Measurements from ENCODE around the gene ADARB2.
A peak's percentile ranks its signal among the peaks of the same experiment; 100 is the strongest.

The ADARB2 gene

DNA sequence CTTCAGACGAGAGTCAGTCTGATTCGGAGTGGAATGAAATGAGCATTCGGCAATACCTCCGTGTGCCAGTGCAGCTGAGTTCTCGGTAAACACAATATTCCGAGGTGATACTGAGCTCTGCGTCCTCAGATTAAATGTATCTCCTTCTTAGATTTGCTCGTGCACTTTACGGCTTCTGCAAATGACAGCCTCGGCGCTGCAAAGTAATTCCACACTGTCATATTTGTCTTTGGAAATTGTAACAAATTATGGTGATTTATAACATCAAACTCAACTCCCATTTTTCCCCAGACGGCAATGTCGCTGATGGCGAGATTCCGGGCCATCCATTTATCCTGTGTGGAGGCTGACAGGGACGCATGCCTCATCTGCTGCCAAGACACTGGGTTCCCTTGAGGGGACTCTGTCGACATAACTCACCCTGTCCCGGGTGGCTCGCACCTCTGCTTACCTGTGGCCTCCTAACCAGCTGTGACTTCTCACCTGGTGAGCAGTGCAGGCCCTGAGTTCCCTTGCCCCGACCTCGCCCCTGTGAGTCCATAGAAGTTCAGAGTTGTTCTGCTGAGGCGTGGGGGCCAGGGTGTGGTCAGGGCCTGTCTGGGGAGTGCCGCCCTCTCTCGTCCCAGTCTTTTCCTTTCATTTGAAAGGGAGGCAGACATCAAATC lies 201.9 kb downstream of the ADARB2 start:
- peak; percentile 37; the same call in 1 of the 2 replicates for TF ChIP-seq POLR2AphosphoS5 (IDR thresholded peaks at IDR 0.05; ENCODE audit: low read depth, low read length)
- no peak for TF ChIP-seq FOXP2 (optimal IDR thresholded peaks at IDR 0.05; ENCODE audit: borderline replicate concordance, extremely low read depth, extremely low read length, insufficient read depth)

GRCh38 chr10:1534820-1535219 lies 202.5 kb downstream of the ADARB2 start:
- no peak for TF ChIP-seq POLR2AphosphoS5 (IDR thresholded peaks at IDR 0.05; ENCODE audit: low read depth, low read length)
- TF ChIP-seq TAF1 (IDR thresholded peaks at IDR 0.05; ENCODE audit: borderline replicate concordance, insufficient read depth, low read length): no peak
- TF ChIP-seq SIN3A (IDR thresholded peaks at IDR 0.05; ENCODE audit: borderline replicate concordance, insufficient read depth, low read length): no peak
- TF ChIP-seq, protein P1, sequence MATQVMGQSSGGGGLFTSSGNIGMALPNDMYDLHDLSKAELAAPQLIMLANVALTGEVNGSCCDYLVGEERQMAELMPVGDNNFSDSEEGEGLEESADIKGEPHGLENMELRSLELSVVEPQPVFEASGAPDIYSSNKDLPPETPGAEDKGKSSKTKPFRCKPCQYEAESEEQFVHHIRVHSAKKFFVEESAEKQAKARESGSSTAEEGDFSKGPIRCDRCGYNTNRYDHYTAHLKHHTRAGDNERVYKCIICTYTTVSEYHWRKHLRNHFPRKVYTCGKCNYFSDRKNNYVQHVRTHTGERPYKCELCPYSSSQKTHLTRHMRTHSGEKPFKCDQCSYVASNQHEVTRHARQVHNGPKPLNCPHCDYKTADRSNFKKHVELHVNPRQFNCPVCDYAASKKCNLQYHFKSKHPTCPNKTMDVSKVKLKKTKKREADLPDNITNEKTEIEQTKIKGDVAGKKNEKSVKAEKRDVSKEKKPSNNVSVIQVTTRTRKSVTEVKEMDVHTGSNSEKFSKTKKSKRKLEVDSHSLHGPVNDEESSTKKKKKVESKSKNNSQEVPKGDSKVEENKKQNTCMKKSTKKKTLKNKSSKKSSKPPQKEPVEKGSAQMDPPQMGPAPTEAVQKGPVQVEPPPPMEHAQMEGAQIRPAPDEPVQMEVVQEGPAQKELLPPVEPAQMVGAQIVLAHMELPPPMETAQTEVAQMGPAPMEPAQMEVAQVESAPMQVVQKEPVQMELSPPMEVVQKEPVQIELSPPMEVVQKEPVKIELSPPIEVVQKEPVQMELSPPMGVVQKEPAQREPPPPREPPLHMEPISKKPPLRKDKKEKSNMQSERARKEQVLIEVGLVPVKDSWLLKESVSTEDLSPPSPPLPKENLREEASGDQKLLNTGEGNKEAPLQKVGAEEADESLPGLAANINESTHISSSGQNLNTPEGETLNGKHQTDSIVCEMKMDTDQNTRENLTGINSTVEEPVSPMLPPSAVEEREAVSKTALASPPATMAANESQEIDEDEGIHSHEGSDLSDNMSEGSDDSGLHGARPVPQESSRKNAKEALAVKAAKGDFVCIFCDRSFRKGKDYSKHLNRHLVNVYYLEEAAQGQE (IDR thresholded peaks at IDR 0.05; ENCODE audit: insufficient read depth in 1 of 2, low read depth in 2 of 2, low read length in 2 of 2): no peak
- no peak for TF ChIP-seq FOXP2 (optimal IDR thresholded peaks at IDR 0.05; ENCODE audit: borderline replicate concordance, extremely low read depth, extremely low read length, insufficient read depth)

DNA sequence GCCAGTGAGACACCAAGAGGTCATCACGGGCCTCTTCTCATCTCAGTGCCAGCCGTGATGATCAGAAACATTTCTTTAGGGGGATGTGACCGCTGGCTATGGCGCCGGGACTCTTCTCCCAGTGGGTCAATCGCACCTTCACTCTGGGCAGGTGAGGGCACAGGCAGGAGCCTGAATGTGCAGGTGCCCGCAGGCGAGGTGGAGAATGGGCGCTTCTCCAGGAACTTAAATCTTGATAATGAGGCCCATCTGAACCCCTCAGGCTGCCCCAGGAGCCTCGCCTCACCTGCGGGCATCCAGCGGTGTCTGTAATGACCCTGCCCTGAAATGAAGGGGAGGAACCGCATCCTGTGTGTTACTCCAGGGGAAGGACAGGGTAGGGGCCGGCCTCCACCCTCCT lies 204.7 kb downstream of the ADARB2 start:
- TF ChIP-seq TAF1 (IDR thresholded peaks at IDR 0.05; ENCODE audit: borderline replicate concordance, insufficient read depth, low read length): no peak
- TF ChIP-seq, protein P1 (IDR thresholded peaks at IDR 0.05; ENCODE audit: insufficient read depth in 1 of 2, low read depth in 2 of 2, low read length in 2 of 2): no peak
- TF ChIP-seq FOXP2 (optimal IDR thresholded peaks at IDR 0.05; ENCODE audit: borderline replicate concordance, extremely low read depth, extremely low read length, insufficient read depth): no peak
- TF ChIP-seq SIN3A (IDR thresholded peaks at IDR 0.05; ENCODE audit: borderline replicate concordance, insufficient read depth, low read length): no peak
- no peak for TF ChIP-seq POLR2AphosphoS5 (IDR thresholded peaks at IDR 0.05; ENCODE audit: low read depth, low read length)

- no peak for TF ChIP-seq SIN3A (IDR thresholded peaks at IDR 0.05; ENCODE audit: borderline replicate concordance, insufficient read depth, low read length)
- no peak for TF ChIP-seq FOXP2 (optimal IDR thresholded peaks at IDR 0.05; ENCODE audit: borderline replicate concordance, extremely low read depth, extremely low read length, insufficient read depth)
- TF ChIP-seq TAF1 (IDR thresholded peaks at IDR 0.05; ENCODE audit: borderline replicate concordance, insufficient read depth, low read length): no peak
- TF ChIP-seq, protein P1 (IDR thresholded peaks at IDR 0.05; ENCODE audit: insufficient read depth in 1 of 2, low read depth in 2 of 2, low read length in 2 of 2): no peak
- TF ChIP-seq POLR2AphosphoS5 (IDR thresholded peaks at IDR 0.05; ENCODE audit: low read depth, low read length): no peak
Observed at GRCh38 chr10:1531883-1532597, 205.3 kb downstream of the ADARB2 start.

DNA sequence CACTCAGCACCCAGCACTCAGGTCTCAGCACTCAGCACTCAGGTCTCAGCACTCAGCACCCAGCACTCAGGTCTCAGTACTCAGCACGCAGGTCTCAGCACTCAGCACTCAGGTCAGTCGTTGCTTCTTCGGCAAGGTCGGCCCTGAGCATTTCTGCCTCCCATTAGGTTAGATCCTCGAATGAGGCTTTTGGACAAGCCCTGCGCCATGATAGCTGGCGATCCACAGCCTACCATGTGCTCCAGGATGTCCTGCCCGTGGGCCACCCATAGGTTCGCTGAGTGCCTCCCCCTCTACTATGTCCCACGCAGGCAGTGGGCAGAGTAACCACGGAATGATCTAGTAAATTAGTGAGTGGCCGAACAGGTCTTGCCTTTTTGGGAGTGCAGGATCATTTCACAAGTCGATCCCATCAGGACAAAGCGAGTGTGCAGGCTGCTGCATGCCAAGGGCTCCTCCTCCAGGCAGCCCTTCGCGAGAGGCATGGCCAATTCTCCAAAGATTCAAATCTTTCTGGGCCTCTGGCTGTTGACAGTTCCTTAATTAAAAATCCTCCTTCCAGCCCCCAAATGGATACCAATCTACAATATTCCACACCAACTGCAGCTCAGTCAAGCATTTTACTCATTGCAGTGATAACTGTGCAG lies 206.3 kb downstream of the ADARB2 start:
- TF ChIP-seq TAF1 (IDR thresholded peaks at IDR 0.05; ENCODE audit: borderline replicate concordance, insufficient read depth, low read length) (no peak), POLR2AphosphoS5 (IDR thresholded peaks at IDR 0.05; ENCODE audit: low read depth, low read length) (no peak), SIN3A (IDR thresholded peaks at IDR 0.05; ENCODE audit: borderline replicate concordance, insufficient read depth, low read length) (no peak), FOXP2 (optimal IDR thresholded peaks at IDR 0.05; ENCODE audit: borderline replicate concordance, extremely low read depth, extremely low read length, insufficient read depth) (no peak)
- TF ChIP-seq, protein P1 (IDR thresholded peaks at IDR 0.05; ENCODE audit: insufficient read depth in 1 of 2, low read depth in 2 of 2, low read length in 2 of 2): no peak
